Medulla oblongata (tissue), 1 donor: Measurements from ENCODE around the gene ENTPD8.
"Not testable (repeated sequence)": the region's sequence is repeated elsewhere in the genome, so short reads cannot be mapped to it uniquely, and the experiment has no call there.

ENCODE experiments used
- DNase-seq: peaks from one replicate; pipeline ENCODE4 v3.0.0-alpha.2; 2015; ENCODE audit errors: extremely low spot score

ENTPD8 gene

GRCh38 chr9:137411645-137412380, 29.3 kb downstream of the ENTPD8 start:
- DNase-seq, result peak; percentile 12

GRCh38 chr9:137411260-137411644, 29.9 kb downstream of the ENTPD8 start:
- no peak for DNase-seq

GRCh38 chr9:137410891-137411249, 30.3 kb downstream of the ENTPD8 start:
- no peak for DNase-seq

- DNase-seq, result not testable (repeated sequence)
Observed at GRCh38 chr9:137410236-137410890, 30.8 kb downstream of the ENTPD8 start.

- DNase-seq, result no peak
Observed at GRCh38 chr9:137409515-137409914, 31.6 kb downstream of the ENTPD8 start.

DNA sequence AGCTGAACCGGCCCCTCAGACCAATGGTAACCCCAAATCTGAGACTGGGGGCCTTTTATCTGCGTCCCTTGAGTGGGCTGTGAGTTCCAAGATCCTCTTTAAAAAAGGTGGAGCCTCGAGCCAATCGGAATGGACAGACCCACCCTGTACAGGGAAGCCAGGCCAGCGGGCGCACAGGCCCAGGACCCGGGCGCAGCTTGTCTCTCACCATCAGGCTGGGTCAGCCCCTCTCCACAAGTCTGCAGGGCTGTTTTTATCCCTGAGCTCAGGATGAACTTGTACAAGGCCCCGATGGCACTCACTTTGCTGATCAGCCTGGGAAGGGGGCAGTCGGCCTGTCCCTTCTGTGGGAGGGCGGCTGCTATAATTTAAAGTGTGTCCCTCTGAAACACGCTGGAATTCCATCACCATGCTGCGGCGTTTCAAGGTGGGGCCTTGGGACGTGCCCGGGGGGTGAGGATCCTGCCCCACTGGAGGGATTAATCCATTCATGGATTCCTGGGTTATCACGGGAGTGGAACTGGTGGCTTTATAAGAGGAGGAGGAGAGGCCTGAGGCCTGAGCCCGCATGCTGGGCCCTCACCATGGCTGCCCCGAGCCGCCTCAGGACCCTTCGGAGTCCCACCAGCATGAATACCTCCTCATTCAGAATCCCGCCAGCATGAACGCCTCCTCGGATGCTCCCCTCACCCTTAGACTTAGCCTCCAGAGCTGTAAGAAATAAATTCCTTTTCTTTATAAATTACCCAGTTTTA, 32.3 kb downstream of the ENTPD8 start:
- no peak for DNase-seq

DNA sequence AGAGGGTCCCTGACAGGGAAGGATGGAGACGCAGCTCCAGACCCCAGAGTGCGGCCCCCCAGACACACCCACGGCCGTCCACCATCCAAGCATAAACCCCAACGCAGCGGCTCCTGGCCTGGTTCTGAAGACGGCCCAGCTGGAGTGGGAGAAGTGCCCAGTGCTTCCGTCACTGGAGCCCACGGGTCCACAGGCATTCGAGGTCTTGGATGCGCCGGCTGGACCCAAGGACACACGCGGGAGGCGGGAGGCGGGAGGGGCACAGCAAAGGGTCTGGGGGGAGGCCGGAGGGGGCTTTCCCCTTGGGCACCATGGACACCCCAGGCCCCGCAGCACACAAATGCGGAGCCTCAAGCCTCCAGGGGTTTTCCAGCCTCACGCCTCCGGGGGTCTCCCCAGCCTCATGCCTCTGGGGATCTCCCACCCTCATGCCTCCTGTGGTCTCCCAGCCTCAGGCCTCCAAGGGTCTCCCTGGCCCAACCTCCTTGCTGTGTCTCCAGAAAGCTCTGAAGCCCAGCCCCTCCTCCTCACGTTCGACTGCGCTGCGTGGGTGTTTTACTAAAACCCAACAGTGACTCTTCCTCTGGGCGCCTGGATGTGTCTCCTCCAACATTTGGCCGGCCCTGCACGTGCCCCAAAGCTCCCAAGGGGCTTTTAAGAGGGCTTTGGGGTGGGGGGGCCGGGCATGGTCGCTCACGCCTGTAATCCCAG, 33.4 kb downstream of the ENTPD8 start:
- DNase-seq, result peak; percentile 42

- peak; percentile 56 for DNase-seq
Observed at GRCh38 chr9:137406876-137407589, 34.1 kb downstream of the ENTPD8 start.

DNA sequence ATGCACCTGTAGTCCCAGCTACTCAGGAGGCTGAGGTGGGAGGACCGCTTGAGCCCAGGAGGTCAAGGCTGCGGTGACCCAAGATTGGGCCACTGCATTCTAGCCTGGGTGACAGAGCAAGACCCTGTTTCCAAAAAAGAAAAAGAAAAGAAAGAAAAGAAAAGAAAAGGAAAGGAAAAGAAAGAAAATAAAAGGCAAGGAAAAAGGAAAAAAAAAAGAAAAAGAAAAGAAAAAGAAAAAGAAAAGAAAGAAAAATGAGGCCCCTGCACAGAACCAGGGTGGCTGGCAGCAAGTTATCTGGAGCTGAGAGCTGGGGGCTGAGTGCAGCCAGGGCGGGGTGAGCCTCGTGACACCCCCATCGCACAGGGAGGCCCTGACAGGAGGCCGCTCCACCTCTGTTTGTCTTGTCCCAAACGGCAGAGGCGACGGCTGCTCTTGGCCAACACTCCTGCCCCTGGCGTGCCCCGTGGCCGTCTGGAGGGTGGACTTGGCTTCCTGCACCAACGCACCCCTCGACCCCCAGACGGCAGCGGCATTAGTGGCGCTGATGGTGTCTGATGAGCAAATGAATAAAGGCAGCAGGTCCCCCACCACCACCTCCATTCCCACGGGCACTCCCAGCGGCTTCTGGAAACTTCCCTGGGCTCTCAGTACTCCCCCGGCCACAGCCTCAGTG, 34.9 kb downstream of the ENTPD8 start:
- DNase-seq, result no peak

- DNase-seq, result no peak
Observed at GRCh38 chr9:137405677-137406081, 35.5 kb downstream of the ENTPD8 start.

GRCh38 chr9:137404961-137405567, 36.1 kb downstream of the ENTPD8 start:
- DNase-seq, result no peak

- no peak for DNase-seq
Observed at GRCh38 chr9:137403269-137403668, 37.9 kb downstream of the ENTPD8 start.

GRCh38 chr9:137402746-137403145, 38.4 kb downstream of the ENTPD8 start:
- no peak for DNase-seq

DNA sequence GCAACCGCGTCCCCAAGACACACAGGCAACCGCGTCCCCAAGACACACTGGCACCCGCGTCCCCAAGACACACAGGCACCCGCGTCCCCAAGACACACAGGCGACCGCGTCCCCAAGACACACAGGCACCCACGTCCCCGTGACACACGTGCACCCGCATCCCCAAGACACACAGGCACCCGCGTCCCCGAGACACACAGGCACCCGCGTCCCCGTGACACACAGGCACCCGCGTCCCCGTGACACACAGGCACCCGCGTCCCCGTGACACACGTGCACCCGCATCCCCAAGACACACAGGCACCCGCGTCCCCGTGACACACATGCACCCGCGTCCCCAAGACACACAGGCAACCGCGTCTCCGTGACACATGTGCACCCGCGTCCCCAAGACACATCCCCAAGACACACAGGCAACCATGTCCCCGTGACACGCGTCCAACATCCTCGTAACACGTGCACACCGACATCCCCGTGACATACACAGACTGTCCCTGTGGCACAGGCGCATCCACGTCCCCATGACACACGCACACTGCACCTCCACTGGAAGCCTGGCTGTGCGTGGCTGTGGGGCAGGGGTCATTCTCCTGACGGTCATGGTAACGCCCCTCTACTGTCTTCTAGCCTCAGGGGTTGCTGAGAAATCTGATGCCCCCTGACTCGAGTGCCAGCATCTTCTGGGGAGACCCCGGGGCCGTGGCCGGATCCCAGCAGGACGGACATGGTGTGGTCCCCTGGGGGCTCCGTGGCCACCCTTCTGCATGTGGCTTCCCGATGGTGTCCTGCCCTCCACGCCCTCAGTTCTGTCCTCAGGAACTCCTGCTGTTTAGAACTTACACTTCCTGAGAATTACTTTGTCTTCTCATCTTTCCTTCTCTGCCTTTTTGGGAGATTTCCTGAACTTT, 42.3 kb downstream of the ENTPD8 start:
- no peak for DNase-seq

GRCh38 chr9:137397675-137398423, 43.3 kb downstream of the ENTPD8 start:
- DNase-seq, result no peak

- DNase-seq, result no peak
Observed at GRCh38 chr9:137396634-137397367, 44.4 kb downstream of the ENTPD8 start.

DNA sequence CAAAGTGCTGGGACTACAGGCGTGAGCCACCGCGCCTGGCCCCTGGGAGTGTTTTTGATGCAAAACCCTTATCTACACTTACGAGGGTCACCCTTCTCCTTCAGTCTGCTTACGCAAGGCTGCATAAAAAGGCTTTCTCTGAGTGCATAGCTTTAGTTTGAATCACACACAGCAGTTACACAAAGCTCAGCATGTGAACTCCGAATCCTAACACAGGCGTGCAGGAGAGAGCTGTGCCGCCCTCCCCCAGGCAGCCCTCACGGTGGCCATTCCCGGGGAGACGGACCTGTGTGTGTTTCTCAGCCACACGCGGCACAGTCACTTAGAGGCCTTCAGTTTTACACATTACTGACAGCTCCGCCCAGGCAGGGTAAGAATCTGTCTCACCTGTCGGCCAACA, 44.9 kb downstream of the ENTPD8 start:
- no peak for DNase-seq

- no peak for DNase-seq
Observed at GRCh38 chr9:137395666-137396010, 45.5 kb downstream of the ENTPD8 start.
